Measurements from ENCODE around the gene FBXL15.

Gene FBXL15

GRCh38 chr10:102379383-102379782 is 41.3 kb upstream of the FBXL15 start (continued):
- TF ChIP-seq CSRNP3 (CRISPR knock-in tag; IDR thresholded peaks at IDR 0.05) (no peak), SNAI2 (CRISPR knock-in tag; IDR thresholded peaks at IDR 0.05) (no peak), TOX (CRISPR knock-in tag; IDR thresholded peaks at IDR 0.05; ENCODE audit: borderline replicate concordance) (no peak)

- ATAC-seq, result no peak
- no peak for TF ChIP-seq ZNF70 (CRISPR knock-in tag; IDR thresholded peaks at IDR 0.05)
- no peak for TF ChIP-seq ZNF565 (CRISPR knock-in tag; conservative IDR thresholded peaks at IDR 0.05; ENCODE audit: low read depth)
- no peak for TF ChIP-seq GLIS3 (CRISPR knock-in tag; IDR thresholded peaks at IDR 0.05)
- no peak for TF ChIP-seq CREB5 (CRISPR knock-in tag; IDR thresholded peaks at IDR 0.05; ENCODE audit: low read depth)
- no peak for TF ChIP-seq TOX (CRISPR knock-in tag; IDR thresholded peaks at IDR 0.05; ENCODE audit: borderline replicate concordance)
- TF ChIP-seq TSHZ2 (CRISPR knock-in tag; IDR thresholded peaks at IDR 0.05), result no peak
- no peak for TF ChIP-seq POU6F1 (CRISPR knock-in tag; IDR thresholded peaks at IDR 0.05; ENCODE audit: borderline replicate concordance, low read depth)
- no peak for TF ChIP-seq CSRNP3 (CRISPR knock-in tag; IDR thresholded peaks at IDR 0.05)
- TF ChIP-seq BACH2 (CRISPR knock-in tag; IDR thresholded peaks at IDR 0.05; ENCODE audit: borderline replicate concordance), result no peak
- TF ChIP-seq OSR1 (CRISPR knock-in tag; IDR thresholded peaks at IDR 0.05), result no peak
- no peak for TF ChIP-seq ISL1 (CRISPR knock-in tag; IDR thresholded peaks at IDR 0.05)
- no peak for TF ChIP-seq PPARA (CRISPR knock-in tag; IDR thresholded peaks at IDR 0.05; ENCODE audit: borderline replicate concordance)
These were observed 38.7 kb upstream of the FBXL15 start for GRCh38 chr10:102381983-102382382.

- no peak for ATAC-seq
- TF ChIP-seq ESRRG (CRISPR knock-in tag; IDR thresholded peaks at IDR 0.05) (no peak), TSHZ2 (CRISPR knock-in tag; IDR thresholded peaks at IDR 0.05) (no peak), BACH2 (CRISPR knock-in tag; IDR thresholded peaks at IDR 0.05; ENCODE audit: borderline replicate concordance) (no peak), PPARA (CRISPR knock-in tag; IDR thresholded peaks at IDR 0.05; ENCODE audit: borderline replicate concordance) (no peak), ZFP3 (CRISPR knock-in tag; IDR thresholded peaks at IDR 0.05) (no peak), ZNF565 (CRISPR knock-in tag; conservative IDR thresholded peaks at IDR 0.05; ENCODE audit: low read depth) (no peak), RARB (CRISPR knock-in tag; IDR thresholded peaks at IDR 0.05) (no peak), TOX (CRISPR knock-in tag; IDR thresholded peaks at IDR 0.05; ENCODE audit: borderline replicate concordance) (no peak), CSRNP3 (CRISPR knock-in tag; IDR thresholded peaks at IDR 0.05) (no peak), PATZ1 (CRISPR knock-in tag; IDR thresholded peaks at IDR 0.05; ENCODE audit: borderline replicate concordance) (no peak), ARNTL (CRISPR knock-in tag; IDR thresholded peaks at IDR 0.05; ENCODE audit: borderline replicate concordance, low read depth) (no peak), ISL1 (CRISPR knock-in tag; IDR thresholded peaks at IDR 0.05) (no peak), CREB5 (CRISPR knock-in tag; IDR thresholded peaks at IDR 0.05; ENCODE audit: low read depth) (no peak), ZC3H10 (CRISPR knock-in tag; IDR thresholded peaks at IDR 0.05) (no peak)
These were observed 37.8 kb upstream of the FBXL15 start for GRCh38 chr10:102382871-102383270.

Measured in SK-N-SH treated with all-trans-retinoic acid at 6 μM for 48 hours (cell line).